Right lobe of liver (tissue), 6 donors: Measurements from ENCODE around the gene IL19. TPM values are rescaled to one million over a fixed set of nuclear protein-coding genes. Genes with fewer than 3 reads are reported as not detected.

Source experiments
- ATAC-seq, 4 donors: fragments of 200-7000 bp; cut with Tn5 transposase; one replicate each; pipeline ENCODE4 v1.9.1; 2020; ENCODE audit warnings: mild to moderate bottlenecking in 4 of 4, moderate library complexity in 4 of 4
- DNase-seq, 3 donors: peaks; one replicate each; pipeline ENCODE4 v3.0.0-alpha.2; 2020
- H3K27ac ChIP-seq, 3 donors: fragments of 200-600 bp; one replicate each; pipeline ENCODE4 v1.8.0; 2022
- H3K27me3 ChIP-seq, 2 donors: fragments of 200-600 bp; one replicate each; pipeline ENCODE4 v1.8.0; 2022
- H3K36me3 ChIP-seq, 4 donors: fragments of 200-600 bp; sonication (generic) in 1 of 4; one replicate each; pipeline versions ENCODE4 v1.5.1 to v1.8.0; 2017 to 2022; ENCODE audit warnings: control low read depth in 1 of 4
- H3K4me1 ChIP-seq, 4 donors: fragments of 200-600 bp; sonication (generic) in 1 of 4; one replicate each; pipeline versions ENCODE4 v1.5.1 to v1.8.0; 2017 to 2022; ENCODE audit warnings: control low read depth in 1 of 4
- H3K4me3 ChIP-seq, 3 donors: fragments of 200-600 bp; one replicate each; pipeline ENCODE4 v1.8.0; 2022
- H3K9me3 ChIP-seq, 4 donors: fragments of 200-600 bp; sonication (generic) in 1 of 4; one replicate each; pipeline versions ENCODE4 v1.5.1 to v1.8.0; 2017 to 2022; ENCODE audit warnings: control low read depth in 1 of 4
- POLR2A ChIP-seq: fragments of 450-650 bp; IDR thresholded peaks from one replicate; pipeline ENCODE4 v1.6.1; 2017; ENCODE audit warnings: antibody characterized with exemption, mild to moderate bottlenecking
- WGBS: methylation state at CpG from one replicate; pipeline ENCODE4 v1.1.6; 2018; ENCODE audit warnings: low coverage, low lambda C conversion rate; ENCODE audit not compliant: insufficient coverage; ENCODE audit errors: missing lambda C conversion rate; 5-methylcytosine and 5-hydroxymethylcytosine counted together
- intact Hi-C, 2 donors: fragments of 100-400 bp; cut with DNase I; formaldehyde crosslinking; loops; one replicate each; pipeline versions ENCODE4 v1.11.2 to v1.14.1; 2022
- total RNA-seq, 6 experiments: library from RNA; depleted of rRNA in 2 of 6; stranded (reverse); fragments of >200 nt in 2 of 6; fragmentation: NEBNext Ultra II Directional in 3 of 6; extraction: Animal tissue kit (Norgen Biotek cat#: 25700) in 3 of 6; gene quantifications; one replicate each; pipeline versions ENCODE4 v1.1.0 to v1.2.4, GENCODE V29; 2016 to 2023
- TF ChIP-seq, protein P1 (sequence below), 4 donors: fragments of 200-600 bp in 3 of 4; fragments of 450-650 bp in 1 of 4; IDR thresholded peaks; one replicate each; pipeline versions ENCODE4 v1.5.1 to v1.8.0; 2016 to 2022; ENCODE audit warnings: antibody characterized with exemption in 4 of 4, mild to moderate bottlenecking in 2 of 4
- donor health status: DM: no; HTN: yes; CAD: no.
- donor health status: DM: no; HTN: no; CAD: no.
- donor health status: DM: no; HTN: no; CAD: no.
- donor health status: DM: no; HTN: yes; CAD: no.
- donor health status: DM: no; HTN: yes; CAD: no.

The IL19 gene
- total RNA-seq, 6 experiments from 2014 or later: not detected

- no peaks in the 10 kb centered on the region for H3K4me1 ChIP-seq
- ATAC-seq: peak in 2 of 4 donors; percentile 13 to 44
- intact Hi-C loops: no loop called here
Measured at GRCh38 chr1:206829875-206830274, 59.3 kb downstream of the IL19 start.

DNA sequence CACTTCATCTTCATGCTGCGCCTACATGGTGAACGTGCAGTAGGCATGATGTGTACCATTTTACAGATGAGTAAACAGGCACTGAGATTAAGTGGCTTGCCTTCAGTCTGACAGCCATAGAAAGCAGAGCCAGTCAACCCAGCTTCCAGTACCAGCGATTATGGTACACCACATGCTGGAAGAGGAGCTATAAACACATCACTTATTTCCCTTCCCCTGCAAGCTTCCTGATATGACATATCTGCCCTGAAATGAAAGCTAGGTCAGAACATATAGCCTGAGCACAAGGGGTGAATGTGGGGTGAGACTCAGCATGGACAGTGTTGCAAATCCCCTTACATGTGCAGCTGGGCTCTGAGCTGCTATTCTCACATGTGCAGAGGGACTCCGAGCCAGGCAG, 61.1 kb downstream of the IL19 start:
- no peak for ATAC-seq
- WGBS: 88% methylated on average over 2 of the region's 4 CpGs

More at GRCh38 chr1:206829875-206830274, 59.3 kb downstream of the IL19 start:
- H3K27me3 ChIP-seq: no peaks in the 10 kb centered on the region
- no peak for DNase-seq
- TF ChIP-seq, protein P1, sequence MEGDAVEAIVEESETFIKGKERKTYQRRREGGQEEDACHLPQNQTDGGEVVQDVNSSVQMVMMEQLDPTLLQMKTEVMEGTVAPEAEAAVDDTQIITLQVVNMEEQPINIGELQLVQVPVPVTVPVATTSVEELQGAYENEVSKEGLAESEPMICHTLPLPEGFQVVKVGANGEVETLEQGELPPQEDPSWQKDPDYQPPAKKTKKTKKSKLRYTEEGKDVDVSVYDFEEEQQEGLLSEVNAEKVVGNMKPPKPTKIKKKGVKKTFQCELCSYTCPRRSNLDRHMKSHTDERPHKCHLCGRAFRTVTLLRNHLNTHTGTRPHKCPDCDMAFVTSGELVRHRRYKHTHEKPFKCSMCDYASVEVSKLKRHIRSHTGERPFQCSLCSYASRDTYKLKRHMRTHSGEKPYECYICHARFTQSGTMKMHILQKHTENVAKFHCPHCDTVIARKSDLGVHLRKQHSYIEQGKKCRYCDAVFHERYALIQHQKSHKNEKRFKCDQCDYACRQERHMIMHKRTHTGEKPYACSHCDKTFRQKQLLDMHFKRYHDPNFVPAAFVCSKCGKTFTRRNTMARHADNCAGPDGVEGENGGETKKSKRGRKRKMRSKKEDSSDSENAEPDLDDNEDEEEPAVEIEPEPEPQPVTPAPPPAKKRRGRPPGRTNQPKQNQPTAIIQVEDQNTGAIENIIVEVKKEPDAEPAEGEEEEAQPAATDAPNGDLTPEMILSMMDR (IDR thresholded peaks at IDR 0.05): no peak
- TF ChIP-seq POLR2A: no peak
- no peak overlapping the region for H3K27ac ChIP-seq
- no peak overlapping the region for H3K4me3 ChIP-seq
- no peaks in the 10 kb centered on the region for H3K36me3 ChIP-seq
- 80% methylated on average over 1 of the region's 2 CpGs for WGBS
- H3K9me3 ChIP-seq: no peaks in the 10 kb centered on the region

DNA sequence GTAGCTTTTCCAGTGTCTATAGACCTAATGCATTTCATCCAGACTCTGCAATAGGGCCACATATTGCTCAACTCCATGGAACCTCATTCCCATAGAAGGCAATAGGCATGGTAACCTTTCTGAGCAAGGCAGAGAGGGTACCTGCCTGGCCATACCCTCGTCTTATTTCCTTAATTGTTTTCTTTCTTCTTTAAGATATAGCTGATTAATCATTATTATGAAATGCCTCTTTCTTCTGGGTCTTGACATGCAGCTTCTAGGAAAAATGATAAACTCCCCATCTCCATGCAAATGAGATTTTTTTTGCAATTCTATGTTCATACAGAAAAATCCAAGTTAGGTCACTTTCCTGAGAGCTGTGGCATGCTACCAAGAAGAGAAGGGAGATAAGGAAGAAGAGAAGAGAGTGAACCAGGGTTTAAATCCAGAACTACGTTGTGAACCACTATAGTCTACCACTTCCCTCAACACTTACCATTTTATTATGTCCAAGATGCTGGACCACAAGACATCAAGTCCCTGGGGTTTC, 61.8 kb downstream of the IL19 start:
- no peak overlapping the region for H3K27ac ChIP-seq
- 25% methylated on average over 2 of the region's 2 CpGs for WGBS

More for the DNA sequence above, 61.1 kb downstream of the IL19 start:
- H3K36me3 ChIP-seq: no peaks in the 10 kb centered on the region
- no peak overlapping the region for H3K4me3 ChIP-seq
- H3K27me3 ChIP-seq: no peaks in the 10 kb centered on the region
- DNase-seq: no peak
- TF ChIP-seq, protein P1 (IDR thresholded peaks at IDR 0.05): no peak
- no peak for TF ChIP-seq POLR2A
- intact Hi-C loops: no loop called here
- no peak overlapping the region for H3K27ac ChIP-seq
- no peaks in the 10 kb centered on the region for H3K4me1 ChIP-seq
- H3K9me3 ChIP-seq: no peaks in the 10 kb centered on the region

DNA sequence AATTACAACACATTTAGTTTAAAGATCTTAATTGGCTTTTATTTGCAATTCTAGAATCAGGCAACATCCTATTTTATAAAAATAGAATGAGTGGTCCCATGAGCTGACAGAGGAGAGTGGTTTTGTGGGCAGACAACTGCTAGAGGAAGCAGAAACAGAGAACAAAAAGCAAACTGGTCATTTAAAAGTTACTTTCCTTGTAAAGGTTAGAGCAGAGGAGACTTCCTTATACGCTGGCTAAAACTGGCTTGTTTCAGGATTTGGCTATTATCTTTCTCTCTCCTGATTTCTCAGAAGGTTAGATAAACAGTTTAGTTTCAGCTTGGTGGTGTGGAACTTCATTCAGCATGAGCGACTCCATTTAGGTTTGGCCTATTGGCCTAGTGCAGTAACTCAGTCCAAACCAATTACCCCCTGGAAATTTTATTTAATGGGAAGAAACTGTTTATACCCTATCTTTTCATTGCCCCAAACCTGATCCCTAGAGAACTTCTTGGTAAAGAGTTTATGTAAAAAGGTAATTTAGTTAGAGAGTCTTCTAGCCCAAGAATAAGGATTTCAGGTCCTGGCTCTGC, 62.6 kb downstream of the IL19 start:
- Histone ChIP-seq H3K4me3 (no peak overlapping the region), H3K27ac (no peak overlapping the region), H3K9me3 (no peaks in the 10 kb centered on the region), H3K36me3 (no peaks in the 10 kb centered on the region), H3K4me1 (no peaks in the 10 kb centered on the region), H3K27me3 (no peaks in the 10 kb centered on the region)
- intact Hi-C loops: no loop called here
- no peak for DNase-seq
- WGBS: 63% methylated on average over 2 of the region's 2 CpGs
- TF ChIP-seq, protein P1 (IDR thresholded peaks at IDR 0.05): no peak
- no peak for TF ChIP-seq POLR2A
- peak in 1 of 4 donors; percentile 25 for ATAC-seq

More for the DNA sequence above, 61.8 kb downstream of the IL19 start:
- H3K4me3 ChIP-seq: no peak overlapping the region
- no peaks in the 10 kb centered on the region for H3K36me3 ChIP-seq
- no peaks in the 10 kb centered on the region for H3K27me3 ChIP-seq
- DNase-seq: no peak
- no peaks in the 10 kb centered on the region for H3K9me3 ChIP-seq
- intact Hi-C loops: no loop called here
- TF ChIP-seq POLR2A: no peak
- TF ChIP-seq, protein P1 (IDR thresholded peaks at IDR 0.05): no peak
- H3K4me1 ChIP-seq: no peaks in the 10 kb centered on the region
- no peak for ATAC-seq
